ENCODE data around the gene NAB1. TPM values are rescaled to one million over a fixed set of nuclear protein-coding genes. Genes with fewer than 3 reads are reported as not detected.

NAB1 gene
- total RNA-seq, 1 experiment from 2014 or later: 32.6 TPM

GRCh38 chr2:190666895-190667294 lies 18.0 kb downstream of the NAB1 start:
- BruUV-seq (replicated peaks): no TSS peak
- CTCF ChIA-PET: no interaction called here

DNA sequence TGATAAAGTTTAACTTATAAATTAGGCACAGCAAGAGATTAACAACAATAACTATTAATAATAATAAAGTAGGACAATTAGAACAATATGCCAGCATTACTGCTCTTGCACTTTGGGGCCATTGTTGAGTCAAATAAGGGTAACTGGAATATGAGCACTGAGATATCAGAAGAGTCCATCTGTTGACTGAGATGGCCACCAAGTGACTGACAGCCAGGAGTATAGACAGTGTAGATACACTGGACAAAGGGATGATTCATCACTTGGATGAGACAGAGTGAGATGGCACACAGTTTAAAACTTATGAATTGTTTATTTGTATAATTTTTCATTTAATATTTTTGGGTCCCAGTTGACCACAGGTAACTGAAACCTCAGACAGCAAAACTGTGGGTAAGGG lies 20.0 kb downstream of the NAB1 start:
- H3K36me3 ChIP-seq (ENCODE audit: insufficient read depth, low read length, poor library complexity, severe bottlenecking): peaks cover 43% of the 10 kb centered on the region
- no peak overlapping the region for H3K4me3 ChIP-seq (ENCODE audit: low read depth, low read length, poor library complexity, severe bottlenecking)
- peaks cover 7% of the 10 kb centered on the region for H3K9me3 ChIP-seq (ENCODE audit: low read depth, low read length, poor library complexity, severe bottlenecking)
- ChIA-PET CTCF (no interaction called here), POLR2A (ENCODE audit: low non-redundant PET) (no interaction called here)
- no peaks in the 10 kb centered on the region for H3K4me1 ChIP-seq (ENCODE audit: insufficient read depth, low read length, poor library complexity, severe bottlenecking)
- intact Hi-C loops (cut with micrococcal nuclease; ENCODE audit: unreplicated experiment): no loop called here
- TF ChIP-seq EZH2 (IDR thresholded peaks at IDR 0.05; ENCODE audit: borderline replicate concordance, low read depth, low read length, poor library complexity, severe bottlenecking) (no peak), CTCF (conservative IDR thresholded peaks at IDR 0.05; ENCODE audit: low read depth, low read length) (no peak)
- BruUV-seq (replicated peaks): no TSS peak
- H3K27ac ChIP-seq (ENCODE audit: low read depth, low read length, poor library complexity, severe bottlenecking): no peak overlapping the region
- H3K27me3 ChIP-seq (replicated peaks; ENCODE audit: insufficient read depth, low read depth, low read length, poor library complexity): no peaks in the 10 kb centered on the region
- no peak for DNase-seq (ENCODE audit: low spot score)

More at GRCh38 chr2:190666895-190667294, 18.0 kb downstream of the NAB1 start:
- POLR2A ChIA-PET (ENCODE audit: low non-redundant PET): interaction anchor here (0.7 to 0.8 kb wide), 2 partner anchors 111 to 1401 kb away, joined by 6 to 7 read pairs; no protein-coding TSS in a partner anchor
- no peak for TF ChIP-seq CTCF (conservative IDR thresholded peaks at IDR 0.05; ENCODE audit: low read depth, low read length)
- TF ChIP-seq EZH2 (IDR thresholded peaks at IDR 0.05; ENCODE audit: borderline replicate concordance, low read depth, low read length, poor library complexity, severe bottlenecking): no peak
- Histone ChIP-seq H3K9me3 (ENCODE audit: low read depth, low read length, poor library complexity, severe bottlenecking) (peaks cover 7% of the 10 kb centered on the region), H3K4me1 (ENCODE audit: insufficient read depth, low read length, poor library complexity, severe bottlenecking) (no peaks in the 10 kb centered on the region), H3K36me3 (ENCODE audit: insufficient read depth, low read length, poor library complexity, severe bottlenecking) (peaks cover 27% of the 10 kb centered on the region), H3K27me3 (replicated peaks; ENCODE audit: insufficient read depth, low read depth, low read length, poor library complexity) (no peaks in the 10 kb centered on the region), H3K27ac (ENCODE audit: low read depth, low read length, poor library complexity, severe bottlenecking) (no peak overlapping the region), H3K4me3 (ENCODE audit: low read depth, low read length, poor library complexity, severe bottlenecking) (no peak overlapping the region)
- DNase-seq (ENCODE audit: low spot score): no peak
- intact Hi-C loops (cut with micrococcal nuclease; ENCODE audit: unreplicated experiment): no loop called here

DNA sequence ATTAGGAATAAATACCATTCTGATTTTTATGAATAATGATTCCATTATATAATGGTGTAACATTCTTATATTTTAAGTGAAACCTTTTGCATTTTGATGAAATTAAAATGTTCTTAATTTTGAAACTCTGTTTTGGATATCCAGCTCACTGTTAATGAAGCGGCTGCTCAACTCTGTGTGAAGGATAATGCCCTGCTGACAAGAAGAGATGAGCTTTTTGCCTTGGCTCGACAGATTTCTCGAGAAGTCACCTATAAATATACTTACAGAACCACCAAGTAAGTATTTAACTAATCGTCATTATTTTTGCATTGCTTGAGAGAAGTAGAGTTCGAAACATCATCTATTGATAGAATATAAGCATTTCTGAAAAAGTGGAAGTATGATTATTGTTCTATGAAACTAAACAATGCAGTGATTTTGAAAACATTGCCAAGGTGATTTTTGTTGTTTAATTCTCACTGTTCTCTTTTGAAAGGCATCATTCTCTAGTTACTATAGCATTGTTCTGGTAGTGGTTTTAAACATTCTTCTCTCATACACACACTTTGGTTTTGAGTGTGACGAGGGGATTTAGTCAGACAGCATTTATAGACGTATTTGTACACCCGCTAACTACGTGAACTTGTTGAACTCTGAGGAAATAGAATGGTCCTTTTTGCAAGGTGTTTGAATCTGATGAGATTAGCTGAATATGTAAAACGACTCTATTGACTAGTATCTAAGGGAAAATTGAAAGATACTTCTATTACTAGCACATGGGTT lies 21.5 kb downstream of the NAB1 start:
- ChIA-PET CTCF (no interaction called here), POLR2A (ENCODE audit: low non-redundant PET) (no interaction called here)
- no peaks in the 10 kb centered on the region for H3K4me1 ChIP-seq (ENCODE audit: insufficient read depth, low read length, poor library complexity, severe bottlenecking)
- intact Hi-C loops (cut with micrococcal nuclease; ENCODE audit: unreplicated experiment): no loop called here
- peaks cover 4% of the 10 kb centered on the region for H3K9me3 ChIP-seq (ENCODE audit: low read depth, low read length, poor library complexity, severe bottlenecking)
- no TSS peak for BruUV-seq (replicated peaks)
- TF ChIP-seq CTCF (conservative IDR thresholded peaks at IDR 0.05; ENCODE audit: low read depth, low read length) (no peak), EZH2 (IDR thresholded peaks at IDR 0.05; ENCODE audit: borderline replicate concordance, low read depth, low read length, poor library complexity, severe bottlenecking) (no peak)
- no peaks in the 10 kb centered on the region for H3K27me3 ChIP-seq (replicated peaks; ENCODE audit: insufficient read depth, low read depth, low read length, poor library complexity)
- no peak overlapping the region for H3K27ac ChIP-seq (ENCODE audit: low read depth, low read length, poor library complexity, severe bottlenecking)
- no peak for DNase-seq (ENCODE audit: low spot score)
- peaks cover 31% of the 10 kb centered on the region for H3K36me3 ChIP-seq (ENCODE audit: insufficient read depth, low read length, poor library complexity, severe bottlenecking)
- no peak overlapping the region for H3K4me3 ChIP-seq (ENCODE audit: low read depth, low read length, poor library complexity, severe bottlenecking)
